Measurements from ENCODE around the gene KIAA2012.

- TF ChIP-seq CTCF (tag by site-specific recombination; IDR thresholded peaks at IDR 0.05) (no peak), ZNF138 (tag by site-specific recombination; IDR thresholded peaks at IDR 0.05; ENCODE audit: borderline replicate concordance) (no peak), ZNF239 (tag by site-specific recombination; IDR thresholded peaks at IDR 0.05) (no peak)
Measured at GRCh38 chr2:202109737-202110184, 36.7 kb downstream of the KIAA2012 start.
